GM12801 (cell line): Measurements from ENCODE around the gene SPATA12.

Experiments
- TF ChIP-seq, protein P1 (sequence below): IDR thresholded peaks from one replicate; pipeline ENCODE4 v1.5.1; 2011; ENCODE audit warnings: control low read depth; ENCODE audit not compliant: insufficient read length; ENCODE audit errors: extremely low read depth

The SPATA12 gene

GRCh38 chr3:57120040-57120439, 59.6 kb downstream of the SPATA12 start:
- TF ChIP-seq, protein P1, sequence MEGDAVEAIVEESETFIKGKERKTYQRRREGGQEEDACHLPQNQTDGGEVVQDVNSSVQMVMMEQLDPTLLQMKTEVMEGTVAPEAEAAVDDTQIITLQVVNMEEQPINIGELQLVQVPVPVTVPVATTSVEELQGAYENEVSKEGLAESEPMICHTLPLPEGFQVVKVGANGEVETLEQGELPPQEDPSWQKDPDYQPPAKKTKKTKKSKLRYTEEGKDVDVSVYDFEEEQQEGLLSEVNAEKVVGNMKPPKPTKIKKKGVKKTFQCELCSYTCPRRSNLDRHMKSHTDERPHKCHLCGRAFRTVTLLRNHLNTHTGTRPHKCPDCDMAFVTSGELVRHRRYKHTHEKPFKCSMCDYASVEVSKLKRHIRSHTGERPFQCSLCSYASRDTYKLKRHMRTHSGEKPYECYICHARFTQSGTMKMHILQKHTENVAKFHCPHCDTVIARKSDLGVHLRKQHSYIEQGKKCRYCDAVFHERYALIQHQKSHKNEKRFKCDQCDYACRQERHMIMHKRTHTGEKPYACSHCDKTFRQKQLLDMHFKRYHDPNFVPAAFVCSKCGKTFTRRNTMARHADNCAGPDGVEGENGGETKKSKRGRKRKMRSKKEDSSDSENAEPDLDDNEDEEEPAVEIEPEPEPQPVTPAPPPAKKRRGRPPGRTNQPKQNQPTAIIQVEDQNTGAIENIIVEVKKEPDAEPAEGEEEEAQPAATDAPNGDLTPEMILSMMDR, result no peak

DNA sequence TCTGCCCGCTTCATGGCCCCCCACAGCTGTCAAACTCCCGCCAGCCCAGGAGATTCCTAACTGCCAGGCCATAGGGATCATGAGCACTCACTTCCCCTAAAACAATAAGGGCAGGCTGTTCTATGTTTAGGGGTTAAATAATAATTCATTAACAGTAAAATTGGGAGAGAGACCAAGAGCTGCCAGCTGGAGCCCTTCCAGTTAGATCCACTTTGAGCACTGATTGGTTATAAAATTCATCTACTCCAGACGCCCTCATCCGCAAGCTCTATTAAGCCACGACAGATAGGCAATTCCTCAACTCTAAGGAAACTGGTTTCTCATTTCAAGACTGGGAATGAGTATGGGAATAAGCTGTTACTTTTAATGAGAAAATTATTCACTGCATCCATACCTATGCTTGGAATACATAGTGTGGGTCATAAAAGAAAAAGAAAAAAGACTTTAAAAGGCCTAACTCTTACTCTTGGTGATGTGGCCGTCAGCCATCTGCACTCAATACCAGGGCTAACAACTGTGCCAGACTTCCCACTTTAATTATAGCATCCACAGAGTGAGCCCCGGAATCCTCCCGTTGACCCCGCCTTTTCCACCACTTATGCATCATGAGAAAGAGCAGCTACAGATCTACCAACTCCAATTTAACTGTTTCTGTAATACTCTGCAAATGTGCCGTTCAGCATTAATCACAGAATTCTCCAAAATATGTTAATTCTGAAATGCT, 60.1 kb downstream of the SPATA12 start:
- TF ChIP-seq, protein P1, result no peak
